MM.1S (cell line): ENCODE data around the gene SH3RF1.

Experiments
- DNase-seq: peaks from one replicate; pipeline ENCODE4 v3.0.0-alpha.2; 2015
- H2AFZ ChIP-seq: fragments of 300-600 bp; sonication (generic); 2 replicates; pipeline ENCODE4 v1.6.0; 2016; ENCODE audit warnings: antibody characterized with exemption, low read length
- H3F3A ChIP-seq: fragments of 300-600 bp; sonication (generic); 2 replicates; pipeline ENCODE4 v1.6.1; 2016; ENCODE audit warnings: mild to moderate bottlenecking, antibody characterized with exemption, low read length, moderate library complexity, mixed read lengths; ENCODE audit not compliant: insufficient read depth
- H3K27ac ChIP-seq: fragments of 300-600 bp; sonication (generic); 2 replicates; pipeline ENCODE4 v1.5.1; 2016; ENCODE audit warnings: mild to moderate bottlenecking, low read length
- H3K27me3 ChIP-seq: fragments of 300-600 bp; sonication (generic); replicated peaks from 2 replicates; pipeline ENCODE4 v1.6.0; 2016; ENCODE audit warnings: low read length; ENCODE audit not compliant: insufficient read depth
- H3K36me3 ChIP-seq: fragments of 300-600 bp; sonication (generic); replicated peaks from 2 replicates; pipeline ENCODE4 v1.6.1; 2016; ENCODE audit warnings: mild to moderate bottlenecking, low read length, mixed read lengths; ENCODE audit not compliant: insufficient read depth
- H3K4me1 ChIP-seq: fragments of 300-600 bp; sonication (generic); 2 replicates; pipeline ENCODE4 v1.6.1; 2016; ENCODE audit warnings: low read length, mixed read lengths
- H3K4me2 ChIP-seq: fragments of 300-600 bp; sonication (generic); 2 replicates; pipeline ENCODE4 v1.6.0; 2016; ENCODE audit warnings: low read depth, low read length
- H3K4me3 ChIP-seq: fragments of 300-600 bp; sonication (generic); 2 replicates; pipeline ENCODE4 v1.5.1; 2016; ENCODE audit warnings: low read length, mixed read lengths
- H3K79me2 ChIP-seq: fragments of 300-600 bp; sonication (generic); 2 replicates; pipeline ENCODE4 v1.6.1; 2016; ENCODE audit warnings: mixed run types, low read length, mixed read lengths
- H3K9ac ChIP-seq: fragments of 300-600 bp; sonication (generic); 2 replicates; pipeline ENCODE4 v1.6.1; 2016; ENCODE audit warnings: low read length, mixed read lengths
- H3K9me2 ChIP-seq: fragments of 300-600 bp; sonication (generic); replicated peaks from 2 replicates; pipeline ENCODE4 v1.6.1; 2016; ENCODE audit warnings: mild to moderate bottlenecking, low read length, mixed read lengths; ENCODE audit not compliant: insufficient read depth
- H3K9me3 ChIP-seq: fragments of 300-600 bp; sonication (generic); replicated peaks from 2 replicates; pipeline ENCODE4 v1.6.1; 2016; ENCODE audit warnings: mild to moderate bottlenecking, low read length, mixed read lengths; ENCODE audit not compliant: insufficient read depth
- H4K20me1 ChIP-seq: fragments of 300-600 bp; sonication (generic); 2 replicates; pipeline ENCODE4 v1.6.1; 2016; ENCODE audit warnings: mild to moderate bottlenecking, low read length, moderate library complexity, mixed read lengths; ENCODE audit not compliant: insufficient read depth
- CTCF ChIP-seq: fragments of 300-600 bp; sonication (generic); IDR thresholded peaks from 2 replicates; pipeline ENCODE4 v1.5.1; 2016; ENCODE audit warnings: antibody characterized with exemption, low read length, mixed read lengths
- EZH2 ChIP-seq: fragments of 300-600 bp; sonication (generic); optimal IDR thresholded peaks from 2 replicates; pipeline ENCODE3; 2017; ENCODE audit warnings: low read depth, mild to moderate bottlenecking, antibody characterized with exemption, low read length, mixed read lengths
- EZH2phosphoT487 ChIP-seq: fragments of 300-600 bp; sonication (generic); IDR thresholded peaks from 2 replicates; pipeline ENCODE4 v1.6.1; 2018; ENCODE audit warnings: antibody characterized with exemption, low read length

Gene SH3RF1

GRCh38 chr4:169201222-169202144, 69.3 kb downstream of the SH3RF1 start:
- no peaks in the 10 kb centered on the region for H3K36me3 ChIP-seq
- no peak for TF ChIP-seq CTCF
- TF ChIP-seq EZH2 = no peak
- TF ChIP-seq EZH2phosphoT487 = no peak
- H3K27ac ChIP-seq = no peak overlapping the region
- H3K4me2 ChIP-seq = no peak overlapping the region
- no peaks in the 10 kb centered on the region for H3F3A ChIP-seq
- H3K4me3 ChIP-seq = no peak overlapping the region
- no peaks in the 10 kb centered on the region for H3K9me3 ChIP-seq
- H2AFZ ChIP-seq = no peak overlapping the region
- no peaks in the 10 kb centered on the region for H3K9me2 ChIP-seq
- no peak for DNase-seq
- no peak overlapping the region for H3K9ac ChIP-seq
- H3K27me3 ChIP-seq = no peaks in the 10 kb centered on the region
- no peaks in the 10 kb centered on the region for H4K20me1 ChIP-seq
- H3K4me1 ChIP-seq = no peaks in the 10 kb centered on the region
- H3K79me2 ChIP-seq = no peaks in the 10 kb centered on the region

GRCh38 chr4:169200361-169201030, 70.3 kb downstream of the SH3RF1 start:
- Histone ChIP-seq H3K9ac (no peak overlapping the region), H3K79me2 (no peaks in the 10 kb centered on the region)

GRCh38 chr4:169199184-169199583, 71.6 kb downstream of the SH3RF1 start:
- TF ChIP-seq EZH2phosphoT487 (no peak), CTCF (no peak), EZH2 (no peak)
- no peaks in the 10 kb centered on the region for H3K9me2 ChIP-seq
- H4K20me1 ChIP-seq = no peaks in the 10 kb centered on the region
- no peaks in the 10 kb centered on the region for H3K4me1 ChIP-seq
- H3K27ac ChIP-seq = no peak overlapping the region
- no peaks in the 10 kb centered on the region for H3F3A ChIP-seq
- H3K27me3 ChIP-seq = no peaks in the 10 kb centered on the region
- no peak overlapping the region for H3K4me3 ChIP-seq
- no peak for DNase-seq
- H3K4me2 ChIP-seq = no peak overlapping the region
- H2AFZ ChIP-seq = no peak overlapping the region
- H3K79me2 ChIP-seq = no peaks in the 10 kb centered on the region
- no peaks in the 10 kb centered on the region for H3K36me3 ChIP-seq
- no peak overlapping the region for H3K9ac ChIP-seq
- no peaks in the 10 kb centered on the region for H3K9me3 ChIP-seq

More at GRCh38 chr4:169200361-169201030, 70.3 kb downstream of the SH3RF1 start:
- no peaks in the 10 kb centered on the region for H3K9me3 ChIP-seq
- no peak overlapping the region for H3K4me2 ChIP-seq
- TF ChIP-seq EZH2phosphoT487 (no peak), CTCF (no peak), EZH2 (no peak)
- no peaks in the 10 kb centered on the region for H4K20me1 ChIP-seq
- no peaks in the 10 kb centered on the region for H3K27me3 ChIP-seq
- no peak for DNase-seq
- H3K4me1 ChIP-seq = no peaks in the 10 kb centered on the region
- no peaks in the 10 kb centered on the region for H3F3A ChIP-seq
- no peaks in the 10 kb centered on the region for H3K9me2 ChIP-seq
- no peak overlapping the region for H3K4me3 ChIP-seq
- H3K36me3 ChIP-seq = no peaks in the 10 kb centered on the region
- no peak overlapping the region for H2AFZ ChIP-seq
- no peak overlapping the region for H3K27ac ChIP-seq
